HepG2 (cell line): ENCODE results near the gene USP30. TPM values are rescaled to one million over a fixed set of nuclear protein-coding genes. Genes with fewer than 3 reads are reported as not detected.

Experiments
- ATAC-seq: fragments of 200-7000 bp; cut with Tn5 transposase; 3 replicates; pipeline ENCODE4 v1.9.1; 2020; ENCODE audit warnings: mild to moderate bottlenecking, moderate library complexity
- BruUV-seq: library from RNA; stranded (reverse); fragments of 400-500 nt; replicated peaks from 2 replicates; lab custom pipeline; 2021; lab: Mats Ljungman, UMichigan
- CTCF ChIA-PET: fragments of 300-600 bp; formaldehyde crosslinking; extraction: SDS; loops from one replicate; lab custom pipeline; 2021; ENCODE audit warnings: low total read pairs, inconsistent platforms, low intra/inter-chr PET ratio; lab: Yijun Ruan, JAX
- POLR2A ChIA-PET: fragments of 350-600 bp; sonication (Branson Sonifier 250); formaldehyde crosslinking; loops from one replicate; lab custom pipeline; 2020; ENCODE audit warnings: antibody characterized with exemption, inconsistent platforms; lab: Yijun Ruan, JAX
- DNase-seq: peaks from one replicate; pipeline ENCODE4 v3.0.0-alpha.2; 2015; ENCODE audit warnings: low spot score
- FAIRE-seq: peaks from 3 replicates; lab custom pipeline; 2011; peaks lifted over from hg19 to GRCh38; lab: Jason Lieb, UNC
- H2AFZ ChIP-seq: one replicate; pipeline ENCODE4 v1.6.1; 2011; ENCODE audit warnings: low read length, inconsistent platforms
- H3K27ac ChIP-seq: fragments of 300-600 bp; 3 replicates; pipeline ENCODE4 v1.8.0; 2011; ENCODE audit warnings: mixed run types, mild to moderate bottlenecking, mixed read lengths, low read length, inconsistent platforms; ENCODE audit not compliant: insufficient read depth; ENCODE audit errors: extremely low read length
- H3K27me3 ChIP-seq, 2 experiments: fragments of 200-600 bp in 1 of 2; 2 replicates in 1 of 2; 3 replicates in 1 of 2; pipeline versions ENCODE4 v1.6.0 to v1.8.0; 2011; ENCODE audit warnings: low read length in 2 of 2, mild to moderate bottlenecking in 2 of 2, moderate library complexity in 2 of 2, inconsistent platforms in 1 of 2; ENCODE audit not compliant: insufficient read depth in 2 of 2, control insufficient read depth in 1 of 2
- H3K36me3 ChIP-seq, 2 experiments: fragments of 200-600 bp in 1 of 2; replicated peaks in 1 of 2; 2 replicates in 1 of 2; 3 replicates in 1 of 2; pipeline versions ENCODE4 v1.5.1 to v1.8.0; 2011; ENCODE audit warnings: low read length in 2 of 2, inconsistent platforms in 1 of 2; ENCODE audit not compliant: insufficient read depth in 2 of 2, control insufficient read depth in 1 of 2
- H3K4me1 ChIP-seq: 2 replicates; pipeline ENCODE4 v1.5.1; 2012; ENCODE audit warnings: low read length, inconsistent platforms; ENCODE audit not compliant: insufficient read depth
- H3K4me2 ChIP-seq: 2 replicates; pipeline ENCODE4 v1.6.0; 2011; ENCODE audit warnings: low read depth, low read length, inconsistent platforms
- H3K4me3 ChIP-seq, 3 experiments: fragments of 200-600 bp in 1 of 3; sonication (generic), shearing (Covaris generic) in 1 of 3; replicated peaks in 1 of 3; 2 replicates each; pipeline ENCODE4 v1.5.1; 2011 to 2016; ENCODE audit warnings: low read length in 3 of 3, inconsistent platforms in 2 of 3, low read depth in 2 of 3, mild to moderate bottlenecking in 2 of 3, control low read depth in 1 of 3, mixed read lengths in 1 of 3; ENCODE audit not compliant: insufficient read depth in 1 of 3
- H3K79me2 ChIP-seq: one replicate; pipeline ENCODE4 v1.6.1; 2011; ENCODE audit warnings: low read length, inconsistent platforms; ENCODE audit not compliant: insufficient read depth
- H3K9ac ChIP-seq: 2 replicates; pipeline ENCODE4 v1.6.0; 2011; ENCODE audit warnings: mild to moderate bottlenecking, low read depth, low read length, inconsistent platforms; ENCODE audit not compliant: insufficient read depth
- H3K9me3 ChIP-seq: 2 replicates; pipeline ENCODE4 v1.5.1; 2012; ENCODE audit warnings: mild to moderate bottlenecking, low read length
- H4K20me1 ChIP-seq: 2 replicates; pipeline ENCODE4 v1.6.0; 2011; ENCODE audit warnings: inconsistent platforms, mild to moderate bottlenecking, low read length, moderate library complexity; ENCODE audit not compliant: insufficient read depth
- DMAP1 ChIP-seq: IDR thresholded peaks from 2 replicates; pipeline ENCODE4 v1.6.1; 2016
- HOXA5 ChIP-seq: sonication (generic); formaldehyde crosslinking; IDR thresholded peaks from 2 replicates; pipeline ENCODE4 v1.4.0; 2020; ENCODE audit warnings: missing genetic modification reagents
- PHF20 ChIP-seq: sonication (generic); formaldehyde crosslinking; IDR thresholded peaks from 2 replicates; pipeline ENCODE4 v1.5.0; 2020; ENCODE audit warnings: mild to moderate bottlenecking, missing genetic modification reagents
- ZNF234 ChIP-seq: sonication (generic); formaldehyde crosslinking; conservative IDR thresholded peaks from 2 replicates; pipeline ENCODE4 v1.5.1; 2020; ENCODE audit warnings: mild to moderate bottlenecking, missing genetic modification reagents
- ZNF263 ChIP-seq: sonication (generic); formaldehyde crosslinking; IDR thresholded peaks from 2 replicates; pipeline ENCODE4 v1.4.0; 2020; ENCODE audit warnings: missing genetic modification reagents
- ZNF670 ChIP-seq: sonication (generic); formaldehyde crosslinking; IDR thresholded peaks from 2 replicates; pipeline ENCODE4 v1.8.0; 2022; ENCODE audit warnings: mild to moderate bottlenecking, missing genetic modification reagents, borderline replicate concordance
- ZSCAN30 ChIP-seq: sonication (generic); formaldehyde crosslinking; IDR thresholded peaks from 2 replicates; pipeline ENCODE4 v1.5.0; 2020; ENCODE audit warnings: mild to moderate bottlenecking, missing genetic modification reagents
- WGBS: methylation state at CpG from one replicate; pipeline ENCODE4 v1.1.6; 2017; ENCODE audit warnings: low lambda C conversion rate; 5-methylcytosine and 5-hydroxymethylcytosine counted together
- in situ Hi-C: cut with HindIII; loops from 2 replicates; pipeline ENCODE4 v1.10.0; 2017; ENCODE audit warnings: low pct_unique_long_range_greater_than_20kb; ENCODE audit not compliant: extremely low pct_ligation_motif_present
- intact Hi-C: fragments of 100-400 bp; cut with micrococcal nuclease; formaldehyde crosslinking; loops from one replicate; pipeline ENCODE4 v1.10.0; 2022; ENCODE audit not compliant: unreplicated experiment
- polyA plus RNA-seq, 8 experiments: library from polyadenylated mRNA; depleted of rRNA in 3 of 8; stranded (reverse) in 7 of 8; unstranded in 1 of 8; fragments of >200 nt; fragmentation: Illumina TruSeq in 4 of 8; extraction: Trizol in 4 of 8; gene quantifications; 2 replicates each; pipeline versions ENCODE4 v1.2.1 to v1.2.3, GENCODE V29; 2011 to 2016; ENCODE audit warnings: low read depth in 4 of 8, missing spikeins in 1 of 8, mixed read lengths in 1 of 8; ENCODE audit not compliant: insufficient read depth in 1 of 8
- total RNA-seq, 5 experiments: library from RNA; depleted of rRNA; stranded (reverse); fragments of >200 nt; fragmentation: Illumina TruSeq; extraction: Trizol; gene quantifications; 2 replicates each; pipeline ENCODE4 v1.2.3, GENCODE V29; 2016; ENCODE audit warnings: low read depth in 1 of 5
- TF ChIP-seq, protein P1 (sequence below): sonication (generic); formaldehyde crosslinking; IDR thresholded peaks from 2 replicates; pipeline ENCODE4 v1.4.0; 2020; ENCODE audit warnings: missing genetic modification reagents
- TF ChIP-seq, protein P2 (sequence below): sonication (generic); formaldehyde crosslinking; IDR thresholded peaks from 2 replicates; pipeline ENCODE4 v1.5.0; 2020; ENCODE audit warnings: mild to moderate bottlenecking, missing genetic modification reagents, moderate library complexity

USP30 gene
- total and polyA plus RNA-seq, 2 of the 13 experiments (the other 11 are each of a cell fraction or from before 2014, with no cell fraction given), result 11.2 to 20.8 TPM

DNA sequence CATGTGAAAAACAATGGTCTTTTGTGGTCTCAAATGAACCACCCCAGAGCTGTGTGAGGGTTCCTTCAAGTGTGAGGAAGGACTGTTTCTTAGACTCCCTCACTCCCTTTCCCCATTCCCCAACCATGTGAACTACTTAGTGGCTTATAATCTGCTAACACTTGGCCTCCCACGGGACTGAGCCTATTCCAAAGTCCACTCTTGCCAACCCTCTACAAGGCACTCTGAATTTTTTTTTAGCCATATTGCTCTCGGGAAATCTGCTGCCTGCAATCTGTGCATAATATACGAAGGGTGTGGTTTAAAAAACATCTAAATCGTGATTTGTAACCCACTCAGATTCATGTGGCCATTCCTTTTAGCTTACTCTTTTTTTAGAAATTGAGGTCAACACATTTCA is 34.1 kb upstream of the USP30 start:
- Histone ChIP-seq H3K27me3 (0 out of 5 replicates have a peak, but pooled peaks cover 0 to 3% of the 10 kb centered on the region in 2 experiments), H3K36me3 (no peaks in the 10 kb centered on the region), H4K20me1 (no peaks in the 10 kb centered on the region), H2AFZ (no peak overlapping the region), H3K27ac (no peak overlapping the region), H3K9ac (no peak overlapping the region), H3K4me3 (no peak overlapping the region), H3K4me2 (no peak overlapping the region), H3K79me2 (no peaks in the 10 kb centered on the region), H3K9me3 (no peaks in the 10 kb centered on the region), H3K4me1 (peaks cover 6% of the 10 kb centered on the region; the same call in 1 of the 2 replicates)
- FAIRE-seq (no peak), DNase-seq (no peak), ATAC-seq (no peak)
- intact Hi-C loops (no loop called here), in situ Hi-C loops (no loop called here)
- ChIA-PET CTCF (no interaction called here), POLR2A (no interaction called here)
- no TSS peak for BruUV-seq
- TF ChIP-seq, protein P1, sequence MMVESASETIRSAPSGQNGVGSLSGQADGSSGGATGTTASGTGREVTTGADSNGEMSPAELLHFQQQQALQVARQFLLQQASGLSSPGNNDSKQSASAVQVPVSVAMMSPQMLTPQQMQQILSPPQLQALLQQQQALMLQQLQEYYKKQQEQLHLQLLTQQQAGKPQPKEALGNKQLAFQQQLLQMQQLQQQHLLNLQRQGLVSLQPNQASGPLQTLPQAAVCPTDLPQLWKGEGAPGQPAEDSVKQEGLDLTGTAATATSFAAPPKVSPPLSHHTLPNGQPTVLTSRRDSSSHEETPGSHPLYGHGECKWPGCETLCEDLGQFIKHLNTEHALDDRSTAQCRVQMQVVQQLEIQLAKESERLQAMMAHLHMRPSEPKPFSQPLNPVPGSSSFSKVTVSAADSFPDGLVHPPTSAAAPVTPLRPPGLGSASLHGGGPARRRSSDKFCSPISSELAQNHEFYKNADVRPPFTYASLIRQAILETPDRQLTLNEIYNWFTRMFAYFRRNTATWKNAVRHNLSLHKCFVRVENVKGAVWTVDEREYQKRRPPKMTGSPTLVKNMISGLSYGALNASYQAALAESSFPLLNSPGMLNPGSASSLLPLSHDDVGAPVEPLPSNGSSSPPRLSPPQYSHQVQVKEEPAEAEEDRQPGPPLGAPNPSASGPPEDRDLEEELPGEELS (CRISPR knock-in tag), result no peak
- TF ChIP-seq HOXA5 (CRISPR knock-in tag) (no peak), ZSCAN30 (CRISPR knock-in tag) (no peak), DMAP1 (CRISPR knock-in tag) (no peak), ZNF234 (no peak), ZNF670 (CRISPR knock-in tag) (no peak), PHF20 (CRISPR knock-in tag) (no peak), ZNF263 (CRISPR knock-in tag) (no peak)
- TF ChIP-seq, protein P2, sequence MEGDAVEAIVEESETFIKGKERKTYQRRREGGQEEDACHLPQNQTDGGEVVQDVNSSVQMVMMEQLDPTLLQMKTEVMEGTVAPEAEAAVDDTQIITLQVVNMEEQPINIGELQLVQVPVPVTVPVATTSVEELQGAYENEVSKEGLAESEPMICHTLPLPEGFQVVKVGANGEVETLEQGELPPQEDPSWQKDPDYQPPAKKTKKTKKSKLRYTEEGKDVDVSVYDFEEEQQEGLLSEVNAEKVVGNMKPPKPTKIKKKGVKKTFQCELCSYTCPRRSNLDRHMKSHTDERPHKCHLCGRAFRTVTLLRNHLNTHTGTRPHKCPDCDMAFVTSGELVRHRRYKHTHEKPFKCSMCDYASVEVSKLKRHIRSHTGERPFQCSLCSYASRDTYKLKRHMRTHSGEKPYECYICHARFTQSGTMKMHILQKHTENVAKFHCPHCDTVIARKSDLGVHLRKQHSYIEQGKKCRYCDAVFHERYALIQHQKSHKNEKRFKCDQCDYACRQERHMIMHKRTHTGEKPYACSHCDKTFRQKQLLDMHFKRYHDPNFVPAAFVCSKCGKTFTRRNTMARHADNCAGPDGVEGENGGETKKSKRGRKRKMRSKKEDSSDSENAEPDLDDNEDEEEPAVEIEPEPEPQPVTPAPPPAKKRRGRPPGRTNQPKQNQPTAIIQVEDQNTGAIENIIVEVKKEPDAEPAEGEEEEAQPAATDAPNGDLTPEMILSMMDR (CRISPR knock-in tag), result no peak
- WGBS, result 3% methylated on average over 4 of the region's 4 CpGs
